GM21529 (cell line): ENCODE measurements around the gene PTPRN2.

Experiments
- ATAC-seq: cut with Tn5 transposase; IDR thresholded peaks from one replicate; pipeline ENCODE4 v1.9.1; 2021; ENCODE audit not compliant: unreplicated experiment

The PTPRN2 gene

GRCh38 chr7:158085741-158086695, 501.6 kb downstream of the PTPRN2 start:
- ATAC-seq, result no peak

GRCh38 chr7:158084555-158084954, 503.1 kb downstream of the PTPRN2 start:
- no peak for ATAC-seq

GRCh38 chr7:158083526-158084310, 503.9 kb downstream of the PTPRN2 start:
- ATAC-seq, result no peak

GRCh38 chr7:158082761-158083160, 504.9 kb downstream of the PTPRN2 start:
- no peak for ATAC-seq

- no peak for ATAC-seq
These were observed 506.7 kb downstream of the PTPRN2 start for GRCh38 chr7:158080899-158081445.

- no peak for ATAC-seq
These were observed 509.4 kb downstream of the PTPRN2 start for GRCh38 chr7:158077934-158078910.

GRCh38 chr7:158077151-158077840, 510.3 kb downstream of the PTPRN2 start:
- ATAC-seq, result no peak

GRCh38 chr7:158076656-158077055, 511.0 kb downstream of the PTPRN2 start:
- no peak for ATAC-seq

- no peak for ATAC-seq
These were observed 511.4 kb downstream of the PTPRN2 start for GRCh38 chr7:158076215-158076614.

GRCh38 chr7:158075633-158076001, 512.0 kb downstream of the PTPRN2 start:
- no peak for ATAC-seq

- no peak for ATAC-seq
These were observed 512.6 kb downstream of the PTPRN2 start for GRCh38 chr7:158074896-158075632.

GRCh38 chr7:158073845-158074840, 513.5 kb downstream of the PTPRN2 start:
- ATAC-seq, result no peak

- no peak for ATAC-seq
These were observed 514.5 kb downstream of the PTPRN2 start for GRCh38 chr7:158072991-158073730.

GRCh38 chr7:158070222-158070920, 517.3 kb downstream of the PTPRN2 start:
- ATAC-seq, result no peak

GRCh38 chr7:158068853-158069252, 518.8 kb downstream of the PTPRN2 start:
- ATAC-seq, result no peak

GRCh38 chr7:158067931-158068482, 519.6 kb downstream of the PTPRN2 start:
- ATAC-seq, result no peak
